ENCODE measurements around the gene IL12RB2. TPM values are rescaled to one million over a fixed set of nuclear protein-coding genes. Genes with fewer than 3 reads are reported as not detected.
"Not testable (repeated sequence)": the region's sequence is repeated elsewhere in the genome, so short reads cannot be mapped to it uniquely, and the experiment has no call there.

The IL12RB2 gene
- total RNA-seq, 1 donor from 2014 or later: not detected

GRCh38 chr1:67440339-67440738, 132.7 kb downstream of the IL12RB2 start:
- Mint-ChIP-seq H3K9me3 (ENCODE audit: unreplicated experiment) (no peaks in the 10 kb centered on the region), H3K36me3 (ENCODE audit: unreplicated experiment) (no peaks in the 10 kb centered on the region), H3K4me3 (ENCODE audit: unreplicated experiment) (no peak overlapping the region), H3K4me1 (ENCODE audit: unreplicated experiment) (peaks cover 28% of the 10 kb centered on the region), H3K27ac (ENCODE audit: unreplicated experiment) (peak overlapping the region; percentile 83), H3K27me3 (ENCODE audit: unreplicated experiment) (no peaks in the 10 kb centered on the region)
- no peak for DNase-seq (ENCODE audit: extremely low spot score, unreplicated experiment)
- TF ChIP-seq, protein P1, sequence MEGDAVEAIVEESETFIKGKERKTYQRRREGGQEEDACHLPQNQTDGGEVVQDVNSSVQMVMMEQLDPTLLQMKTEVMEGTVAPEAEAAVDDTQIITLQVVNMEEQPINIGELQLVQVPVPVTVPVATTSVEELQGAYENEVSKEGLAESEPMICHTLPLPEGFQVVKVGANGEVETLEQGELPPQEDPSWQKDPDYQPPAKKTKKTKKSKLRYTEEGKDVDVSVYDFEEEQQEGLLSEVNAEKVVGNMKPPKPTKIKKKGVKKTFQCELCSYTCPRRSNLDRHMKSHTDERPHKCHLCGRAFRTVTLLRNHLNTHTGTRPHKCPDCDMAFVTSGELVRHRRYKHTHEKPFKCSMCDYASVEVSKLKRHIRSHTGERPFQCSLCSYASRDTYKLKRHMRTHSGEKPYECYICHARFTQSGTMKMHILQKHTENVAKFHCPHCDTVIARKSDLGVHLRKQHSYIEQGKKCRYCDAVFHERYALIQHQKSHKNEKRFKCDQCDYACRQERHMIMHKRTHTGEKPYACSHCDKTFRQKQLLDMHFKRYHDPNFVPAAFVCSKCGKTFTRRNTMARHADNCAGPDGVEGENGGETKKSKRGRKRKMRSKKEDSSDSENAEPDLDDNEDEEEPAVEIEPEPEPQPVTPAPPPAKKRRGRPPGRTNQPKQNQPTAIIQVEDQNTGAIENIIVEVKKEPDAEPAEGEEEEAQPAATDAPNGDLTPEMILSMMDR (IDR thresholded peaks at IDR 0.05): no peak

- TF ChIP-seq, protein P1 (IDR thresholded peaks at IDR 0.05): no peak
- no peak for DNase-seq (ENCODE audit: extremely low spot score, unreplicated experiment)
- peak overlapping the region; percentile 83 for H3K27ac Mint-ChIP-seq (ENCODE audit: unreplicated experiment)
- peaks cover 28% of the 10 kb centered on the region for H3K4me1 Mint-ChIP-seq (ENCODE audit: unreplicated experiment)
- no peaks in the 10 kb centered on the region for H3K27me3 Mint-ChIP-seq (ENCODE audit: unreplicated experiment)
- H3K36me3 Mint-ChIP-seq (ENCODE audit: unreplicated experiment): no peaks in the 10 kb centered on the region
- H3K9me3 Mint-ChIP-seq (ENCODE audit: unreplicated experiment): no peaks in the 10 kb centered on the region
- H3K4me3 Mint-ChIP-seq (ENCODE audit: unreplicated experiment): peak overlapping the region; percentile 40
These were observed 133.5 kb downstream of the IL12RB2 start for GRCh38 chr1:67441183-67441582.

GRCh38 chr1:67441739-67442281, 134.1 kb downstream of the IL12RB2 start:
- DNase-seq (ENCODE audit: extremely low spot score, unreplicated experiment): no peak
- no peaks in the 10 kb centered on the region for H3K27me3 Mint-ChIP-seq (ENCODE audit: unreplicated experiment)
- no peak overlapping the region for H3K4me3 Mint-ChIP-seq (ENCODE audit: unreplicated experiment)
- H3K9me3 Mint-ChIP-seq (ENCODE audit: unreplicated experiment): no peaks in the 10 kb centered on the region
- peak overlapping the region; percentile 83 for H3K27ac Mint-ChIP-seq (ENCODE audit: unreplicated experiment)
- no peaks in the 10 kb centered on the region for H3K36me3 Mint-ChIP-seq (ENCODE audit: unreplicated experiment)
- peaks cover 28% of the 10 kb centered on the region for H3K4me1 Mint-ChIP-seq (ENCODE audit: unreplicated experiment)
- TF ChIP-seq, protein P1 (IDR thresholded peaks at IDR 0.05): no peak

- not testable (repeated sequence) for DNase-seq (ENCODE audit: extremely low spot score, unreplicated experiment); H3K36me3 Mint-ChIP-seq (ENCODE audit: unreplicated experiment); H3K4me3 Mint-ChIP-seq (ENCODE audit: unreplicated experiment); H3K27ac Mint-ChIP-seq (ENCODE audit: unreplicated experiment); H3K27me3 Mint-ChIP-seq (ENCODE audit: unreplicated experiment); H3K9me3 Mint-ChIP-seq (ENCODE audit: unreplicated experiment)
- H3K4me1 Mint-ChIP-seq (ENCODE audit: unreplicated experiment): peaks cover 13% of the 10 kb centered on the region
These were observed 138.3 kb downstream of the IL12RB2 start for GRCh38 chr1:67446014-67446413.

Other genes starting within 250 kb of the IL12RB2 start
- not detected in 2 replicates for gene C1orf141, start 172.9 kb upstream of the IL12RB2 start, total RNA-seq
- gene IL23R, start 141.4 kb upstream of the IL12RB2 start, total RNA-seq: not detected in 2 replicates
- 171 and 182 TPM in 2 replicates for gene SERBP1, start 122.5 kb downstream of the IL12RB2 start, total RNA-seq

All from osteocyte (in vitro differentiated cells).